Activated naive CD4-positive, alpha-beta T cell treated with anti-CD3 and anti-CD28 coated beads, Interleukin-2, amount 50 U/mL, for 24 hours (primary cell): ENCODE measurements around the gene CARD19.

Experiments
- H3K27ac Mint-ChIP-seq: one replicate; pipeline ENCODE4 v1.8.0; 2021; ENCODE audit warnings: mild to moderate bottlenecking, mixed read lengths
- H3K27me3 Mint-ChIP-seq: one replicate; pipeline ENCODE4 v1.8.0; 2021; ENCODE audit warnings: mixed read lengths
- H3K36me3 Mint-ChIP-seq: one replicate; pipeline ENCODE4 v1.8.0; 2021; ENCODE audit warnings: mixed read lengths
- H3K4me1 Mint-ChIP-seq: one replicate; pipeline ENCODE4 v1.8.0; 2021; ENCODE audit warnings: mixed read lengths
- H3K4me3 Mint-ChIP-seq: one replicate; pipeline ENCODE4 v1.8.0; 2021; ENCODE audit warnings: mild to moderate bottlenecking, mixed read lengths
- H3K9me3 Mint-ChIP-seq: one replicate; pipeline ENCODE4 v1.8.0; 2021; ENCODE audit warnings: mixed read lengths

The CARD19 gene

GRCh38 chr9:93096131-93096802 is at the start of gene CARD19:
TSS of gene CARD19 (plus strand) at chr9:93096217. CDS start at chr9:93096346, 129 bp downstream.
- H3K9me3 Mint-ChIP-seq, result peaks cover 1% of the 10 kb centered on the region
- H3K27me3 Mint-ChIP-seq, result no peaks in the 10 kb centered on the region
- H3K27ac Mint-ChIP-seq, result peak within 1 kb of the TSS; percentile 95
- H3K4me1 Mint-ChIP-seq, result peaks cover 69% of the 10 kb centered on the region
- H3K4me3 Mint-ChIP-seq, result peak within 1 kb of the TSS; percentile 93
- H3K36me3 Mint-ChIP-seq, result peaks cover 3% of the 10 kb centered on the region

GRCh38 chr9:93048566-93049448 is 47.2 kb upstream of the CARD19 start:
- H3K36me3 Mint-ChIP-seq, result no peaks in the 10 kb centered on the region
- H3K27ac Mint-ChIP-seq, result peak overlapping the region; percentile 73
- H3K27me3 Mint-ChIP-seq, result no peaks in the 10 kb centered on the region
- no peaks in the 10 kb centered on the region for H3K9me3 Mint-ChIP-seq
- no peak overlapping the region for H3K4me3 Mint-ChIP-seq
- H3K4me1 Mint-ChIP-seq, result peaks cover 50% of the 10 kb centered on the region

GRCh38 chr9:93049491-93049890 is 46.5 kb upstream of the CARD19 start:
- H3K27ac Mint-ChIP-seq, result peak overlapping the region; percentile 12

GRCh38 chr9:93050231-93050630 is 45.8 kb upstream of the CARD19 start:
- no peaks in the 10 kb centered on the region for H3K27me3 Mint-ChIP-seq
- no peak overlapping the region for H3K27ac Mint-ChIP-seq
- H3K4me1 Mint-ChIP-seq, result peaks cover 49% of the 10 kb centered on the region
- H3K4me3 Mint-ChIP-seq, result no peak overlapping the region
- H3K9me3 Mint-ChIP-seq, result no peaks in the 10 kb centered on the region
- no peaks in the 10 kb centered on the region for H3K36me3 Mint-ChIP-seq

More at GRCh38 chr9:93049491-93049890, 46.5 kb upstream of the CARD19 start:
- H3K27me3 Mint-ChIP-seq, result no peaks in the 10 kb centered on the region
- H3K36me3 Mint-ChIP-seq, result no peaks in the 10 kb centered on the region
- no peaks in the 10 kb centered on the region for H3K9me3 Mint-ChIP-seq
- H3K4me3 Mint-ChIP-seq, result no peak overlapping the region
- H3K4me1 Mint-ChIP-seq, result peaks cover 50% of the 10 kb centered on the region

GRCh38 chr9:93051680-93052089 is 44.3 kb upstream of the CARD19 start:
- no peaks in the 10 kb centered on the region for H3K9me3 Mint-ChIP-seq
- H3K4me1 Mint-ChIP-seq, result peaks cover 49% of the 10 kb centered on the region
- no peaks in the 10 kb centered on the region for H3K36me3 Mint-ChIP-seq
- H3K27me3 Mint-ChIP-seq, result no peaks in the 10 kb centered on the region
- H3K27ac Mint-ChIP-seq, result no peak overlapping the region
- no peak overlapping the region for H3K4me3 Mint-ChIP-seq

- Mint-ChIP-seq H3K4me3 (no peak overlapping the region), H3K9me3 (no peaks in the 10 kb centered on the region), H3K27ac (no peak overlapping the region), H3K4me1 (peaks cover 51% of the 10 kb centered on the region), H3K27me3 (no peaks in the 10 kb centered on the region), H3K36me3 (no peaks in the 10 kb centered on the region)
These were observed 43.1 kb upstream of the CARD19 start for GRCh38 chr9:93052791-93053540.

- H3K27ac Mint-ChIP-seq, result peak overlapping the region; percentile 30
- no peaks in the 10 kb centered on the region for H3K36me3 Mint-ChIP-seq
- no peaks in the 10 kb centered on the region for H3K27me3 Mint-ChIP-seq
- peaks cover 49% of the 10 kb centered on the region for H3K4me1 Mint-ChIP-seq
- no peaks in the 10 kb centered on the region for H3K9me3 Mint-ChIP-seq
- H3K4me3 Mint-ChIP-seq, result no peak overlapping the region
These were observed 42.2 kb upstream of the CARD19 start for GRCh38 chr9:93053781-93054331.

- Mint-ChIP-seq H3K4me1 (peaks cover 48% of the 10 kb centered on the region), H3K27ac (peak overlapping the region; percentile 86), H3K9me3 (no peaks in the 10 kb centered on the region), H3K36me3 (no peaks in the 10 kb centered on the region), H3K4me3 (no peak overlapping the region), H3K27me3 (no peaks in the 10 kb centered on the region)
These were observed 41.0 kb upstream of the CARD19 start for GRCh38 chr9:93054758-93055704.

- H3K9me3 Mint-ChIP-seq, result no peaks in the 10 kb centered on the region
- H3K36me3 Mint-ChIP-seq, result no peaks in the 10 kb centered on the region
- peaks cover 69% of the 10 kb centered on the region for H3K4me1 Mint-ChIP-seq
- H3K27me3 Mint-ChIP-seq, result no peaks in the 10 kb centered on the region
- H3K27ac Mint-ChIP-seq, result peak overlapping the region; percentile 81
- peak overlapping the region; percentile 71 for H3K4me3 Mint-ChIP-seq
These were observed 38.8 kb upstream of the CARD19 start for GRCh38 chr9:93057042-93057702.

- Mint-ChIP-seq H3K9me3 (no peaks in the 10 kb centered on the region), H3K4me1 (peaks cover 72% of the 10 kb centered on the region), H3K27ac (peak overlapping the region; percentile 83), H3K27me3 (no peaks in the 10 kb centered on the region), H3K4me3 (peak overlapping the region; percentile 71), H3K36me3 (no peaks in the 10 kb centered on the region)
These were observed 38.2 kb upstream of the CARD19 start for GRCh38 chr9:93057703-93058354.

- H3K36me3 Mint-ChIP-seq, result no peaks in the 10 kb centered on the region
- H3K4me3 Mint-ChIP-seq, result peak within 1 kb of the TSS; percentile 88
- H3K4me1 Mint-ChIP-seq, result peaks cover 69% of the 10 kb centered on the region
- peak within 1 kb of the TSS; percentile 98 for H3K27ac Mint-ChIP-seq
- H3K27me3 Mint-ChIP-seq, result no peaks in the 10 kb centered on the region
- no peaks in the 10 kb centered on the region for H3K9me3 Mint-ChIP-seq
These were observed 37.5 kb upstream of the CARD19 start, which contains the start of gene SUSD3 for GRCh38 chr9:93058355-93059010. TSS of gene SUSD3 (plus strand) at chr9:93058701. CDS start at chr9:93058743, 42 bp downstream.

GRCh38 chr9:93059011-93059714 is 36.9 kb upstream of the CARD19 start:
- Mint-ChIP-seq H3K4me1 (peaks cover 69% of the 10 kb centered on the region), H3K27me3 (no peaks in the 10 kb centered on the region), H3K27ac (peak overlapping the region; percentile 98), H3K36me3 (no peaks in the 10 kb centered on the region), H3K4me3 (peak overlapping the region; percentile 88), H3K9me3 (no peaks in the 10 kb centered on the region)
